GM19099 (cell line): Measurements from ENCODE around the gene PSTPIP1.

Source experiments
- POLR2A ChIP-seq: IDR thresholded peaks from 3 replicates; pipeline ENCODE4 v1.6.1; 2011; ENCODE audit warnings: low read depth; ENCODE audit not compliant: insufficient read length; ENCODE audit errors: extremely low read depth

PSTPIP1 gene

GRCh38 chr15:77026501-77027110 lies 31.7 kb downstream of the PSTPIP1 start:
- no peak for TF ChIP-seq POLR2A

GRCh38 chr15:77027111-77027696 lies 32.3 kb downstream of the PSTPIP1 start:
- no peak for TF ChIP-seq POLR2A

- no peak for TF ChIP-seq POLR2A
Measured at GRCh38 chr15:77027697-77028450, 32.9 kb downstream of the PSTPIP1 start.

GRCh38 chr15:77028451-77029165 lies 33.7 kb downstream of the PSTPIP1 start:
- TF ChIP-seq POLR2A, result no peak

GRCh38 chr15:77029166-77030047 lies 34.5 kb downstream of the PSTPIP1 start:
- TF ChIP-seq POLR2A, result no peak

- TF ChIP-seq POLR2A, result no peak
Measured at GRCh38 chr15:77030048-77030927, 35.4 kb downstream of the PSTPIP1 start.

GRCh38 chr15:77030928-77031375 lies 36.0 kb downstream of the PSTPIP1 start:
- no peak for TF ChIP-seq POLR2A

GRCh38 chr15:77031376-77032050 lies 36.6 kb downstream of the PSTPIP1 start:
- TF ChIP-seq POLR2A, result no peak

- TF ChIP-seq POLR2A, result no peak
Measured at GRCh38 chr15:77032052-77032646, 37.2 kb downstream of the PSTPIP1 start.

GRCh38 chr15:77032647-77033416 lies 37.9 kb downstream of the PSTPIP1 start:
- no peak for TF ChIP-seq POLR2A

GRCh38 chr15:77033417-77033728 lies 38.4 kb downstream of the PSTPIP1 start:
- TF ChIP-seq POLR2A, result no peak
